GM18526 (cell line): ENCODE data around the gene ARHGAP27.

ENCODE experiments used
- POLR2A ChIP-seq: IDR thresholded peaks from 3 replicates; pipeline ENCODE4 v1.6.1; 2011; ENCODE audit not compliant: insufficient read length; ENCODE audit errors: extremely low read depth

ARHGAP27 gene

DNA sequence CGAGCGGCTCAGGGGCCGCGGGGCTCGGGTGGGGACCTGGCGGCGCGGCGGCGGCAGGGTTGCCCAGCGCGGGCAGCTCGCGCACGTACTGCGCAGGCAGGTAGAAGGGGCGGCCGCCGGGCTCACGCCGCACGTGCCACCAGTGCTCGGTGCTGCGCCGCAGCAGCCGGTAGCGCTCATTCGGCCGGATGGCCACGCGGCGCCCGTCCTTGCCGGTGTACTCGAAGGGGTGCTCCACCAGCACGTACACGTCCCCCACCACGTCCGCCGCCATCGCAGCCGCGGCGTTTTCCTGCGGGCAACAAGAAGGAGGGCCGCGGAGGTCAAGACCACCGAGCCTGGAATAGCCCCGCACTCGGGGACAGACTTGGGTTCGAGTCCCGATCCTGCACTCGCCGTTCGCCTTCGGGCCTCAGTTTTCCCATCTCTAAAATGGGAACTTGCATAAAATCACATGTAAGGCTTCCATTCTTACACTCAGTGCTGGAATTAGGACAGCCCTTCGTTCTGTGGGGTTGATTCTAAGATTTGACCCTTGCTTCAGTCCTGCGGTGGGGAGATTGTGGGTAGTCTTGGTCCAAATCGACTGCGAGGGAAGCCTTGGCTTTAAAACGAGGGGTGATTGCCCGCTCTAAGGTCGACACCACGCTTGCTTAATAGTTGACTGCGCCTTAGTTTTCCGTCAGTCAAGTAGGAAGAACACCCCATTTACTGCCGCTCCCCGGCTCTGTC, 2.5 kb downstream of the ARHGAP27 start:
- TF ChIP-seq POLR2A: no peak

- TF ChIP-seq POLR2A: no peak
These were observed 3.2 kb downstream of the ARHGAP27 start for GRCh38 chr17:45429339-45430005.

GRCh38 chr17:45428931-45429338, 3.7 kb downstream of the ARHGAP27 start:
- TF ChIP-seq POLR2A: no peak

DNA sequence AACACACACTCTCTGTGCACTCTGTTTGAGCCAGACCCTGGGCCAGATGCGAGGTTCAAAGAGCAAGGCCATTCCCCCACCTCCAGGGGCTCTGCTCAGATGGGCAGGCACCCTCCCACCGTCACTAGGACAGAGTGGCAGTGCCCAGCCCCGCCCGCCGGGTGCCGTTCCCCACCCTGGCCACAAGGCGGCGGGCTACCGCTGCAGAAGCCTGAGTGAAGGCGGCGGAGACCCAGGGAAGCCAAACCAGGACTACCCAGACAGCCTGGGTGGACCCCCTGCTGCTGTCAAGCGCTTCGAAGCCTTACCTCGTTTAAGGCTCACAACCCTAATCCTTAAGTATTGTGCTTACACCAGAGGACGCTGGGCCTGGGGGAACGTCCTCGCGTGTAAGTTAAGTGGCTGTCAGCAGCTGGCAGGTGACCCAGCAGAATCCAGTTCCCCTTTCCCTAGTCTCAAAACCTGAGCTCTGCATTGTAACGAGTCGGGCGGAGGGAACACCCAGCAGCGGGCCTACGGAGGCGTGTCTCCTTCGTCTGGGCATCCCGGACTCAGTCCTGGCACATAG, 4.5 kb downstream of the ARHGAP27 start:
- no peak for TF ChIP-seq POLR2A

GRCh38 chr17:45427181-45427835, 5.4 kb downstream of the ARHGAP27 start:
- no peak for TF ChIP-seq POLR2A

DNA sequence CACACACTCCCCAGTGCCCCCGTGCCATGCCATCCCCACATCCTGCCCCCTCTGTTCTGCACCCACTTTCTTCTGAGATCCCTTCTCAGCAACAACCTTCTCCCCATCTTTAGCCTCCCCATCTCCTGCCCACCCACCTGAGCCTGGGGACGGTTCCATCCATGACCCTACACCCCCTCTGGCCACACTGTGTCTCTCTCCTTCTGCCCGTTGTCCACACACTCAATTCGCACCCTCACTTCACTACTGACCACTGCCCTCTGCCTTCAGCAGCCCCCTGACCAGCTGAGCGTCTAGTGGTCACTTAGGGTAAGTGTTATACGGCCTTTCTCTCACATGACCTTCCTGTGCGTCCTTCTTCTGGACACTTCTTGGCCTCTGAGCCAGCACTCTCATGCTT, 6.1 kb downstream of the ARHGAP27 start:
- no peak for TF ChIP-seq POLR2A

DNA sequence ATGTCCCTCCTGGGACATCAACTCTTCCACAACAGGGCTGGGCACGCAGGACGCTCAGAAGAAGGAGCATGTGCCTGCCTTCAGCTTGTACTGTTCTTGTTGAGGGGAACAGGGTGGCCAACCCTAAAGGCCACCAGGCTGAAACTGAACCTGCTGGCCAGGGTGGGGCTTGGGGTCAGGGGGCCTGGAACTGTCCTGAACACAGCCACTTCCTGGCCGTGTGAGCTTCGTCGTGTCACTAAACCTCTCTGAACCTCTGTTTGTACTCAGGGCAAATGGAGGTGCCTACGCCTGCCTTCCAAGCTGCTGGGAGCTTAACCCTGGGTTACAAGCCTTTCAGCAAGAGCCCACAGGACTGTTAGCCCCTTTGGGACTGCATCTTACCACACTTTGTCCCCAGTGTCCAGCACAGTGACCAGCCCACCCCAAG, 6.7 kb downstream of the ARHGAP27 start:
- no peak for TF ChIP-seq POLR2A

DNA sequence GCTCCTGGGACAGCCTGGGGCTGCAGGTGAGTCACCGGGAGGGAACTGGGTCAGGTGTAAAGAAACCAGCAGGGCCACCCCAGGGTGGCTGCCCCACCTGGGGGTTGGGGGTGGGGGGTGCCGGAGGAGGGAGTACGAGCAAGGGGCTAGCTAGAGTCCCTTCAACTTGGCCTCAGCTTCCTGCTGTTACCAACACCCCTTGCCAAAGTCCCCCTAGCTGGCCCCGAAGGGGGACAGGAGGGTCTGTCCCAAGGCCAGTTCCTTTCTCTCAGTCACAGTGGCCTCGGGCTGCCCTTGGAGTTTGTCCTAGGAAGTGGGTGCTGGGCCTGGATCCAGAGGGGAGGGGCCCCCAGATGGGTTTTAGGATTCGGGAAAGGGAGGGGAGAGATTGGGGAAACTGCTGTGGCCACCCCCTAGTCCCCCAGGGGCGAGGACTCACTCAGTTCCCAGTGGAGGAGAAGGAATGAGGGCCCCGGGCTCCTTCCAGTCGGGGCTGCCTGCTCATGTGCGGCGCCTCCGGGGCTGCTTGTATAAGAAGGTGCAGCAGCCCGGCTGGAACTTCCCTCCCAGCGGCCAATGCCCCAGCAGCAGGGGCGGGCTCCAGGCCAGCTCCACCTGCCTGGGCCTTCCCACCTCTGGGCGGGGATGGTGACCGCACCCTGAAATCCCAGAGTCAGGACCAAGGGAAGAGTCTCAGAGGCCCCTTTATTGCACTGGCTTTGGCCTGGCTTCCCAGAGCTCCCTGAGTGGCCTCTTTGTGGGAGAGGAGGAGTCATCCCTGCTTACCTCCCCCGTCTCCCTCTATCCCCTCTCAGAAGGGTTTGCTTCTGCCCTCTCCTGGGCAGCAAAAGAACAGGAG, 7.3 kb downstream of the ARHGAP27 start:
- no peak for TF ChIP-seq POLR2A

GRCh38 chr17:45424769-45425124, 7.9 kb downstream of the ARHGAP27 start:
- no peak for TF ChIP-seq POLR2A

DNA sequence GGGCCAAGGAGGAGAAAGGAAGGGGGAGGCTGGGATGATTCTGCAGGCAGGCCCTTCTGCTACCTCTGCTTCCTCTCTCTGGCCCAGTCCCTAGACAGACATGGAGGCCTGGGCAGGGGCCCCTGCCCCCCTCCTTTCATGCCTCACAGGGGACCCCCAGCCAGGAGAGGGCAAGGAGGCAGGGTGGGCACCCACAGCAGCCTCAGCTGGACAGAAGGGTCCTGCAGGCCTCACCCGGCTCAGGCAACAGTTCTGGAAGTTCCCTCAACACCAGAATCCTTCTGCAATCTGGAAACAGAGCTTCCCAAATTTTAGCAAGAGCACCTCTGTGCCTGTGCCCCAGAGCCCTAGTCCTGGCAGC, 8.7 kb downstream of the ARHGAP27 start:
- no peak for TF ChIP-seq POLR2A

DNA sequence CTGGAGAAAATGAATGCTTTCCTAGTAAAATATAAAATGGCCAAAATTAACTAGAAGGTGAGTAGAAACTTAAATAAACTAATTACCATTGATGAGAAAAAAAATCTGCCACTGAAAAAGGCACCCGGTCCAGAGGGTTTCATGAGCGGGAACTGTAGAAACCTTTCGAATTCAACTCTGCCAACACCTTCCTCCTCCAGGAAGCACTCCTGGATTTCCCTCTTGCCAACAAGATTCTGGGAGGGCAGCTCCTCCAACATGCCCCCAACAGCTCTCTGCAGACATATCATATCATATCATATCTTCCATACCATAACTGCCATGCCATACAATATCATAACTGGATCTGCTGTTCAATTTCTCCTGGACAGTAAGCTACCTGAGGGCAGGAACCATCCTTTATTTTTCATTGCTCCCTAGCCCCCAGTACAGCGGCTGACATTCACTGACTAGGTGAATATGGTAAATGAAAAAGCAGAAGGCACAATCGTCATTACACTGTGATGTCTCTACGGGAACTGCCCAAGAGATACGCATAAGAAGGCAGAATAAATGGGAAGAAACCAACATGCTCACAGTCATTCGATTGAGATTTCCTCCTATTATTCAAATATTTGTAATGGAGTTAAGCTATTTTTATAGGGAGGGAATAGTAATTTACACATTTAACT, 9.2 kb downstream of the ARHGAP27 start:
- no peak for TF ChIP-seq POLR2A

DNA sequence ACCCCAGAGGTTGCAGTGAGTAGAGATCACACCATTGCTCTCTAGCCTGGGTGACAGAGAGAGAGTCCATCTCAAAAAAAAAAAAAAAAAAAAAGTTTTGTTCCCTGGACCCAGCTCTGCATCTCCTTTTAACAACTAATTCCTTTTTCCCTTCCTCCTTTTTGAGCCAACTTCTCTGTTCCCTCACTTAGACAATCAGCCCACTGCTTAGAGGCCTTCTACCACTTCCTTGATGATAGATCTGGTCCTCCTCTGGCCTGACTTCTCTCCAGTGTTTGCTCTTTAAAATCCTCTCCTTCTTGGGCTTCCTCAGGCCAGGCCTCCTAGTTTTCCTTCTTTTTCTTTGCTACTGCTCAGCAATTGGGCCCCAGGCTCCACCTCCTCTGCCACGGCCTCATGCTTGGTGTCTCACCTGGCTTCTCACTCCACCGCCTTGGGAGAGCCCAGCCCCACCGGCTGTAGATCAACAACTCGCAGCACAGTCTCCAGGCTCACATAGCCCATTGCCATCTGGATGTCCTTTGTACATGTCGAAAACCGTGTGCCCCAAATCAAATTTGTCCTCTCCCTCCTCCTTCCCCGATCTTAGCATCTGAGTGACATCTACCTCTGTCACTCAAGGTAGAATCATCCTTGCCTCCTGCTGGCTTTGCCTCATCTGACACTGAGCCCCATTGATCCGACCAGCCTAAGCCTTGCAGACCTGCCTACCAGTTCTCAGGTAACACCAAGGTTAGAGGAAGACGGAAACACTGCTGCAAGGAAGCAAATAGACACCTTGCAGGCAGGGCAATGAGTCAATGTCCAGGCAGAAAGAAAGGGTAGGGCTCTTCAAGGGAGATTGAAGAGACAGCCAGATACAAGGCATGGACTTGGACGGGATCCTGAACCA, 17.4 kb downstream of the ARHGAP27 start:
- no peak for TF ChIP-seq POLR2A

- TF ChIP-seq POLR2A: no peak
These were observed 19.2 kb downstream of the ARHGAP27 start for GRCh38 chr17:45413498-45413923.

GRCh38 chr17:45411348-45412105, 21.1 kb downstream of the ARHGAP27 start:
- no peak for TF ChIP-seq POLR2A
